Panc1 (cell line): Measurements from ENCODE around the gene ADGRV1.

ENCODE experiments used
- CTCF ChIP-seq: fragments of 450-650 bp; IDR thresholded peaks from 2 replicates; pipeline ENCODE4 v1.5.1; 2017; ENCODE audit warnings: mild to moderate bottlenecking
- POLR2AphosphoS5 ChIP-seq: IDR thresholded peaks from 2 replicates; pipeline ENCODE4 v1.6.1; 2012; ENCODE audit warnings: mild to moderate bottlenecking, low read depth, low read length, moderate library complexity
- TCF7L2 ChIP-seq: IDR thresholded peaks from 2 replicates; pipeline ENCODE4 v1.6.1; 2011; ENCODE audit warnings: mild to moderate bottlenecking, low read depth, low read length, inconsistent platforms

GRCh38 chr5:91123901-91124300 lies 565.3 kb downstream of the ADGRV1 start:
- TF ChIP-seq CTCF (no peak), POLR2AphosphoS5 (no peak), TCF7L2 (no peak)
